NK-92 treated with Interleukin-12 subunit alpha and Interleukin-12 subunit beta, amount 100 ng/mL, for 24 hours (cell line): Measurements from ENCODE around the gene TGFBR3.

Experiments used
- DNase-seq: peaks from one replicate; lab custom pipeline; 2025; lab: John Stamatoyannopoulos, UW

The TGFBR3 gene

GRCh38 chr1:91885716-91886506 is at the start of gene TGFBR3:
Gene TGFBR3 (minus strand): TSS chr1:91886151. CDS start chr1:91861531, 24,620 bp downstream.
- peak; percentile 56 for DNase-seq

GRCh38 chr1:91929250-91929649 is 43.3 kb upstream of the TGFBR3 start:
- DNase-seq, result no peak

- no peak for DNase-seq
Observed at GRCh38 chr1:91928026-91928425, 42.1 kb upstream of the TGFBR3 start.

- DNase-seq, result no peak
Observed at GRCh38 chr1:91925644-91926435, 39.9 kb upstream of the TGFBR3 start.

GRCh38 chr1:91924146-91924545 is 38.2 kb upstream of the TGFBR3 start:
- DNase-seq, result no peak

- DNase-seq, result no peak
Observed at GRCh38 chr1:91919962-91920361, 34.0 kb upstream of the TGFBR3 start.

GRCh38 chr1:91916811-91917460 is 31.0 kb upstream of the TGFBR3 start:
- no peak for DNase-seq

- DNase-seq, result no peak
Observed at GRCh38 chr1:91916046-91916445, 30.1 kb upstream of the TGFBR3 start.

GRCh38 chr1:91913018-91913417 is 27.1 kb upstream of the TGFBR3 start:
- no peak for DNase-seq

- DNase-seq, result no peak
Observed at GRCh38 chr1:91912266-91912665, 26.3 kb upstream of the TGFBR3 start.

GRCh38 chr1:91901231-91901630 is 15.3 kb upstream of the TGFBR3 start:
- DNase-seq, result no peak

- DNase-seq, result no peak
Observed at GRCh38 chr1:91900562-91900961, 14.6 kb upstream of the TGFBR3 start.

- no peak for DNase-seq
Observed at GRCh38 chr1:91897016-91897415, 11.1 kb upstream of the TGFBR3 start.

- no peak for DNase-seq
Observed at GRCh38 chr1:91895832-91896556, 10.0 kb upstream of the TGFBR3 start.

- DNase-seq, result no peak
Observed at GRCh38 chr1:91894036-91894761, 8.2 kb upstream of the TGFBR3 start.

GRCh38 chr1:91891969-91892368 is 6.0 kb upstream of the TGFBR3 start:
- DNase-seq, result peak; percentile 7

- DNase-seq, result no peak
Observed at GRCh38 chr1:91891454-91891853, 5.5 kb upstream of the TGFBR3 start.

GRCh38 chr1:91889717-91890459 is 3.9 kb upstream of the TGFBR3 start:
- no peak for DNase-seq

GRCh38 chr1:91885213-91885715 is 687 bp downstream of the TGFBR3 start:
- DNase-seq, result no peak

GRCh38 chr1:91884459-91885212 is 1.3 kb downstream of the TGFBR3 start:
- no peak for DNase-seq
